GM23248 (cell line): ENCODE data around the gene MMEL1.

Source experiments
- EZH2 ChIP-seq: fragments of 200-600 bp; sonication (generic); IDR thresholded peaks from 2 replicates; pipeline ENCODE4 v1.6.1; 2018; ENCODE audit warnings: antibody characterized with exemption, mild to moderate bottlenecking; ENCODE audit not compliant: insufficient read depth, poor library complexity, severe bottlenecking
- EZH2phosphoT487 ChIP-seq: fragments of 200-600 bp; sonication (generic); IDR thresholded peaks from 2 replicates; pipeline ENCODE4 v1.6.1; 2018; ENCODE audit warnings: antibody characterized with exemption, moderate library complexity, mild to moderate bottlenecking, low read depth; ENCODE audit not compliant: insufficient read depth

GRCh38 chr1:2594001-2594640, 38.7 kb downstream of the MMEL1 start:
- no peak for TF ChIP-seq EZH2
- no peak for TF ChIP-seq EZH2phosphoT487
